Lung microvascular endothelial cell (primary cell): ENCODE results near the gene COL5A2. TPM values are rescaled to one million over a fixed set of nuclear protein-coding genes. Genes with fewer than 3 reads are reported as not detected.

Experiments used
- DNase-seq, 2 donors: peaks; one replicate each; pipeline versions ENCODE4 v3.0.0 to v3.0.0-alpha.2; 2010; ENCODE audit warnings: low read depth in 2 of 2
- total RNA-seq: library from RNA; depleted of rRNA; stranded (reverse); fragments of >200 nt; gene quantifications from 2 replicates; pipeline ENCODE4 v1.2.1, GENCODE V29; 2014

COL5A2 gene
- total RNA-seq, 1 donor from 2014 or later: 36.5 TPM

DNA sequence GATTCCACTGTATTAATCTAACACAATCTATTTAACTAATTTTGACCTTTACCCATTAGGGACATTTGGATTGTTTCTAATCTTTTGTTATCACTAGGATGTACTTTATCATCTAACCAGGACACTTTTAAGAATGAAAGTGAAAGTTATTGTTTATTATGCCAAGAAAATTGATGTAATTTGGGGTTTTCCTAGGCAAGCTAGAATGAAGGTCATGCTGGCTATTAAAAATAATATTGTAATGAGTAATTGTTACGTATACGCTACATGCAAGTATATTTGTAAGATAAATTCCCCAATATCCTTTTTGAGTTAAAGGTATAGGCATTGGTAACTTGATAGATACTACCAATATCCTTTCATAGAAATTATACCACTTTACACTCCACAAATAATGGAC, 74.6 kb downstream of the COL5A2 start:
- DNase-seq: peak; percentile 57 to 68

DNA sequence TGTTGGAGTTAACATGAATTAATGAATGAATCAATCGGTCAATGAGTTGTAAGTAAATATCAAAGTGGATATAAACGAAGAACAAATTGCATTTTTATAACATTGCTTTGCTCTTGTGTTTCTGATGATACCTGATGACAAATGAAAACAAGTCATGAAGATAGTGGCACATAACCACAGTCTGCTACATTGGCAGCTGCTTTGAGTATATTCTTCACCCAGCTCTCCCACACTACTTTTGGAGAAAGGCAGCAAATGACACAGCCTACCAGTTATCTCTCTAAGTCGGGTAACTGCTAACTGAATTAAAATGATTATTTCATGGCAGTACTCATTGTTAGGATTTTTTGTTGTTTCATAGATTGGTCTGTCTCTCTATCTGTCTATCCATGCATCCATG, 76.8 kb downstream of the COL5A2 start:
- DNase-seq: no peak

GRCh38 chr2:189097934-189098333, 81.6 kb downstream of the COL5A2 start:
- DNase-seq: no peak

GRCh38 chr2:189096769-189097447, 82.7 kb downstream of the COL5A2 start:
- peak; percentile 18 to 72 for DNase-seq

DNA sequence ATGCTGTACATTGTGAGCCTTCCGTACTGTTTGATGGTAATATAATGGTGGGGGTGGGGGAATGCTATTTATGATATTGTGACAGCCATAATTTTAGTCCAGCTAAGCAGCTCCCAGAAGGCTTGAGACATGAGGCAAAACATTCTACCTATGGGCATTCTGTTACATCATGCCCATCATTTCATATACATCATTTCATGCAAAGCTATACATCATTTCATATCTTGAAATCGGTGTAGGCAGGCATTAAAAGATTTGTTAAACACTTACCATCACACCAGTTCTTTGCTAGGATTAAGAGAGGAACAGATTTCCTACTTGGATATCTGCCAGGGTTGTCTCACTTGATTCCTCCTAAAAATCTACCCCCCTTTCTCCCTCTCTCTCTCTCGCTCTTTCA, 84.5 kb downstream of the COL5A2 start:
- DNase-seq: no peak

DNA sequence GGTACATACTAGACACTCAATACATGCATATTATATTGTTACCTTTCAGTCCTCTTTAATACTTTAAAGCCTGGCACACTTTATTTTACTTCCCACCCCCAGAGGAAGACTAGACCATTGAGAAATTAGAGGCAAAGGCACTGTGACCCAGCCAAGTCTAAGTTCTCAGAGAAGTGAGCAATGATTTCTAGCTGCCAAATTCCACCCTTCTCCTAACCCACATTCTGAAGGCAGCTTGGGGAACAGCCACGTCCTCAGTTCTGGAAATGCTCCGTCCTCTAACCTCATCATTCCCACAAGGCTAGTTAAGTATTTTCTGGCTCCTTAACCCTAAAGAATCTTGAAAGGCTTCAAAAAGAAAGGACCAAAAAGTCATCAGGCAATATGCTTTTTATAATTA, 86.6 kb downstream of the COL5A2 start:
- DNase-seq: no peak

DNA sequence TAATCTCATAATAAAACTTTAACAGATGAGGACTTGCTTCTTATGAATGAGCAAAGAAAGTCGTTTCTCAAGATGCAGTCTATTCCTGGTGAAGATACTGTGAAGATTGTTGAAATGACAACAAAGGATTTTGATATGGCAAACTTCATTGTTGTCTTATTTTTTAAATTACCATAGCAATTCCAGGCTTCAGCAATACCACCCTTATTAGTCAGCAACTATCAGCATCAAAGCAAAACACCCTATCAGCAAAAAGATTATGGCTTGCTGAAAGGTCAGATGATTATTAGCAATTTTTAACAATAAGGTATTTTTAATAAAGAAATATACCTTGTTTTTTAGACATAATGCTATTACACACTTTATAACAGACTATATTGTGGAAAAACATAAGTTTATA, 88.3 kb downstream of the COL5A2 start:
- no peak for DNase-seq

GRCh38 chr2:189088591-189089205, 90.9 kb downstream of the COL5A2 start:
- no peak for DNase-seq

DNA sequence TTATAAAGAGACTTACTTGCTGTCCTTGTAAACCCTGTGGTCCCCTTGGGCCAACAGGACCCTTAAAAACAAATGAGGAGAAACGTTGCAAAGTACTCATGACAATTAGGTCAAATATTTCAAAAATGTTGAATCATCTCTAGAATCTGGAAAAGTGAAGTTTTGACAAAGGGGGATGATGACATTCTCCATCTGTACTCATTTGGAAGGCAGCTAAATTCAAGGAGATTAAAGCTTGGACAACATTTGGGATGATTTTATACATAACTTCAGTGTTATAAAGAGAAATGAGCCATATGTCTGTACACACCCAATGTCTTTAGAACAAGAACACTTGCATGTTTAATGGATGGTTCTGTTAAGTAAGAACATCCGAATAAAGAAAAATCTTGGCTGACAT, 92.9 kb downstream of the COL5A2 start:
- DNase-seq: no peak

DNA sequence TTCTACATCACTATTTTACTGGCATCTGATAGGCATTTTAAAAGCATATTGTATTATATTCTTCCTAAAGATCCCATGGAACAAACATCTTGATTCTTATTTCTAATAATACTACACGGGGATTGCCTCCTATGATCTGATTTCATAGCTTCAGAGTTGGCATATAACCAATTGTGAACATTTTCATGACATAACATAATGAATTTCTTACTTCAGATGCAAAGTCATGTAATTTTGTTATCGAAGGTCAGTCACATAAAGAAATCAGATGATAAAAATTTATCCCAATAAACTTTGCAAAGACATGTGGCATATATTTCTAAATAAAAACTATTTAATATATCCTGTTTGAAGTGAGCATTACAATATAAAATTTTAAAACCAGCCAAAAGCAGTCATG, 93.3 kb downstream of the COL5A2 start:
- DNase-seq: no peak

DNA sequence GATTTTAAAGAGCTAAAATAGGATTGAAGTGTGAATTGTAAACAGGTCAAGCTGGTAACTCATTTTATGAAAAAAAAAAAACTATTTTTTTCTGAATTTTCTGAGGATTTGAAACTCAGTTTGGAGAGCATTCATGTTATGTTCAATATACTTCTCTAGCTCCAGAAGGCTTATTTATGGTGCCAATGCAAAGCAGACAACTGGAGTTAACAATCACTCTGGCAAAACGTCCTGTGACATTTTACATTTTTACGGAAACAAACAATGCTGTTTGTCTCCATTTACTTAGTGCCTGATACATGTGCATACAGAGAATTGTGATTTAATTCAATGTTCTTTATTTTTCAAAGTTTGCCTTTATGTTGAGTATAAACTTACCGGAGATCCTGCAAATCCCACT, 96.0 kb downstream of the COL5A2 start:
- DNase-seq: no peak

DNA sequence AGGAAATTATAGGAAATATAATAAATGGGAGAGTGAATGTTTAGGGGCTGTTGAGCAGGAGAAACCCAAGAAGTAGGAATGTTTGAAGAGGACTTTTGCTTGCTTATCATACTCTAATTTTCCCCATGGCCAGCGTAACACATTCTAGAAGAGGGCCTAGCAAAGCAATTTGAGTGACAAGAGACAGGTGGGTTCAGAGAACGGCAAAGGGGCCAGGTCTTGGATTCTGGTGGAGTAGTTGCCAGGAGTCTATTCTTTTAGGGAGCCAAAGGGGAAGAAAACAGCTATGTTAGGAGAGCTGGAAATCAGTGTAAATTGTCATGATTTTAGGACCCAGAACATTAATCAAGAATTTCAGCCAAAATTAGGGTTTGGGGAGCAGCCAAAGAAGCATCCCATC, 96.5 kb downstream of the COL5A2 start:
- no peak for DNase-seq

DNA sequence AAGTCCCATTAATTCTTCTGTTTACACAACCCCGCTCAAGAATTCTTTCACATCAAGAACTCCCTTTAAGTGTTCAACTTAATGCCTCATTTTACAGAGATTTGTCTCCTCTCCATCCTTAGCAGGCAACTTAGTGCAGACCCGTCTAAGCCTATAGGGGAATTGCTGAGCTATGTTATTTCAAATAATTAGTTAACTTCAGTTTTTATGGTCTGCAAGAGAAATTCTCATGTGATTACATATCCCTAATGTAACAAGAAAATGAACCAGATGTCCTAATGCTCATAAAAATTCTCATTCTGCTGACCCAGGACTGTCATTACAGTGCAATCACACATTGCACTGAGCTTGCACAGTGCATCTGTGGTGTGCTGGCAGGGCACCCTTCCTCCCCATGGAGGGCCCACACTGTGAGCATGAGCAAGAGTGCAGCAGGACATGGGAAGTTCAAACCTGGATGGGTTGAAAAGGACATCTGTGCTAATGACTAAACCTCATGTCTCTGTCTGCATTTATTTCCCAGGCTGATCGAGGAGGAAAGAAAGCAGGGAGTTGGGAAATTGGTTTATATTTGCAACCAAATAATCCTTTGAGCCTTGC, 97.1 kb downstream of the COL5A2 start:
- no peak for DNase-seq

- no peak for DNase-seq
Observed at GRCh38 chr2:189076572-189076971, 103.0 kb downstream of the COL5A2 start.

GRCh38 chr2:189076120-189076519, 103.4 kb downstream of the COL5A2 start:
- no peak for DNase-seq

DNA sequence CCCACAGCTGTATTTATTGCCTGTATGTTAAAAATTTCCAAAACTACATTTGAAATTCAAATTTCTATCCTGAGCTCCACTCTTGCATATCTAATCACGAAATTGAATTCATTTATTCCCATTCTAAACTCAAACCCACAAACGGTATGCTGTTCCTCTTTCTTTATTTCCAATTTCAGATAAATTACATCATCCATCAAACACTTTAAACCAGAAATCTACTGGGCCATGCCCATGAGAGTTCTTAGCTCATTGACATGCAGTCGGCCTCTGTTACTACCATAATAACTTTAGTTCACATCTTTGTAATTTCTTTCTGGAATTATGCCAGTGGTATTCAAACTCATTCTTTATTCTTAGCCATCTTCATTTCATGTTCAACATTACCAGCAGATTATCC, 105.1 kb downstream of the COL5A2 start:
- DNase-seq: no peak

GRCh38 chr2:189072036-189072435, 107.5 kb downstream of the COL5A2 start:
- no peak for DNase-seq

GRCh38 chr2:189069855-189070619, 109.5 kb downstream of the COL5A2 start:
- DNase-seq: no peak

DNA sequence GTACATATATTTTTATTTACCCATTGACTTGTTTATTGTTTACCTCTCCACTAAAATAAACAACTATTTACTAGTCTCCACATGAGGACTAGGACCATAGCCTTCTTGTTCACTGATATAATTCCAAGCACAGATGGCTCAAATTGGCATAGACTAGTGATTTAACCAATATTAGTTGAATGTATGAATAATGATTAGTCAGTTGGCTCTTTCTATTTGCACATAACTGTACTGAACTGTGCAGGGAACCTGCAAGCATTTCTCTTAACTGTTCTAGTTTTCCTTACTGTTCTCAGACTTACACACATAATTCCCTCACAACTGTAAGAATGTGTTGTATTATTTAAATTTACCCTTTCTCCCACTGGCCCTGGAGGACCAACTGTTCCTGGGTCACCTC, 113.5 kb downstream of the COL5A2 start:
- no peak for DNase-seq

GRCh38 chr2:189060096-189060642, 119.4 kb downstream of the COL5A2 start:
- no peak for DNase-seq

- DNase-seq: no peak
Observed at GRCh38 chr2:189057316-189057715, 122.2 kb downstream of the COL5A2 start.
